Psoas muscle (tissue), 8 donors: ENCODE data around the gene SLC9A1. TPM values are rescaled to one million over a fixed set of nuclear protein-coding genes. Genes with fewer than 3 reads are reported as not detected.
A peak's percentile ranks its signal among the peaks of the same experiment; 100 is the strongest.

Source experiments
- ATAC-seq, 4 donors: fragments of 200-7000 bp; cut with Tn5 transposase; one replicate each; pipeline ENCODE4 v1.9.1; 2020; ENCODE audit warnings: moderate library complexity in 3 of 4, mild to moderate bottlenecking in 2 of 4
- DNase-seq, 2 donors: peaks; one replicate each; pipeline ENCODE4 v3.0.0-alpha.2; 2020
- H3K27ac ChIP-seq: fragments of 200-600 bp; one replicate; pipeline ENCODE4 v1.8.0; 2022
- H3K27me3 ChIP-seq, 3 donors: fragments of 200-600 bp in 1 of 3; one replicate each; pipeline versions ENCODE4 v1.6.1 to v1.8.0; 2013 to 2022; ENCODE audit warnings: low read length in 2 of 3, mild to moderate bottlenecking in 2 of 3, moderate library complexity in 1 of 3; ENCODE audit not compliant: insufficient read depth in 3 of 3
- H3K36me3 ChIP-seq, 2 donors: fragments of 200-600 bp in 1 of 2; one replicate each; pipeline versions ENCODE4 v1.6.1 to v1.8.0; 2013 to 2022; ENCODE audit warnings: low read depth in 1 of 2, mild to moderate bottlenecking in 1 of 2, moderate library complexity in 1 of 2; ENCODE audit not compliant: insufficient read depth in 1 of 2
- H3K4me1 ChIP-seq: fragments of 200-600 bp; one replicate; pipeline ENCODE4 v1.8.0; 2022
- H3K4me3 ChIP-seq: fragments of 200-600 bp; one replicate; pipeline ENCODE4 v1.8.0; 2022; ENCODE audit warnings: mild to moderate bottlenecking
- H3K9me3 ChIP-seq: fragments of 200-600 bp; one replicate; pipeline ENCODE4 v1.8.0; 2022
- WGBS, 3 donors: extraction: QIAGEN DNeasy Blood & Tissue Kit; methylation state at CpG; one replicate each; pipeline versions ENCODE4 v1.1.6 to v1.1.7; 2013; 5-methylcytosine and 5-hydroxymethylcytosine counted together
- intact Hi-C, 2 donors: fragments of 100-400 bp; cut with DNase I; formaldehyde crosslinking; loops; one replicate each; pipeline versions ENCODE4 v1.11.0 to v1.14.2; 2022
- polyA plus RNA-seq, 3 donors: library from polyadenylated mRNA; stranded (reverse); fragments of 200-250 nt; gene quantifications; one replicate each; pipeline ENCODE4 v1.2.3, GENCODE V29; 2013
- total RNA-seq, 4 donors: library from RNA; stranded (reverse); fragmentation: NEBNext Ultra II Directional in 2 of 4; extraction: Animal tissue kit (Norgen Biotek cat#: 25700) in 2 of 4; gene quantifications; one replicate each; pipeline versions ENCODE4 v1.2.1 to v1.2.4, GENCODE V29; 2021 to 2023
- TF ChIP-seq, protein P1 (sequence below): fragments of 200-600 bp; IDR thresholded peaks from one replicate; pipeline ENCODE4 v1.8.0; 2022; ENCODE audit warnings: antibody characterized with exemption
- donor health status: healthy with polysubstance abuse.
- donor health status: DM: no; HTN: no; CAD: no; lungs with moderate emphysema.
- donor health status: Bipolar disorder and iron deficiency.
- donor health status: healthy.
- donor health status: DM: yes; HTN: yes; CAD: no.
- donor health status: DM: no; HTN: no; CAD: no.
- donor health status: DM: no; HTN: no; CAD: no.
- donor health status: DM: yes; HTN: yes; CAD: no.

Gene SLC9A1
- total and polyA plus RNA-seq, 7 donors, result 2.3 to 17.0 (median 5.9) TPM

- no peaks in the 10 kb centered on the region for H3K27me3 ChIP-seq
- DNase-seq, result no peak
- no peaks in the 10 kb centered on the region for H3K4me1 ChIP-seq
- H3K4me3 ChIP-seq, result no peak overlapping the region
- intact Hi-C loops, result loop anchor here (10.0 kb wide), 2 partner anchors 90 to 280 kb away; partner anchors contain the start of gene CD164L2 (in 1 of the 2)
- no peak overlapping the region for H3K27ac ChIP-seq
- 95 to 100% (median 96%) methylated on average over 2 of the region's 2 CpGs for WGBS, 3 donors
- no peaks in the 10 kb centered on the region for H3K9me3 ChIP-seq
- H3K36me3 ChIP-seq, result peaks cover 0 to 30% of the 10 kb centered on the region in 2 donors
- TF ChIP-seq, protein P1, sequence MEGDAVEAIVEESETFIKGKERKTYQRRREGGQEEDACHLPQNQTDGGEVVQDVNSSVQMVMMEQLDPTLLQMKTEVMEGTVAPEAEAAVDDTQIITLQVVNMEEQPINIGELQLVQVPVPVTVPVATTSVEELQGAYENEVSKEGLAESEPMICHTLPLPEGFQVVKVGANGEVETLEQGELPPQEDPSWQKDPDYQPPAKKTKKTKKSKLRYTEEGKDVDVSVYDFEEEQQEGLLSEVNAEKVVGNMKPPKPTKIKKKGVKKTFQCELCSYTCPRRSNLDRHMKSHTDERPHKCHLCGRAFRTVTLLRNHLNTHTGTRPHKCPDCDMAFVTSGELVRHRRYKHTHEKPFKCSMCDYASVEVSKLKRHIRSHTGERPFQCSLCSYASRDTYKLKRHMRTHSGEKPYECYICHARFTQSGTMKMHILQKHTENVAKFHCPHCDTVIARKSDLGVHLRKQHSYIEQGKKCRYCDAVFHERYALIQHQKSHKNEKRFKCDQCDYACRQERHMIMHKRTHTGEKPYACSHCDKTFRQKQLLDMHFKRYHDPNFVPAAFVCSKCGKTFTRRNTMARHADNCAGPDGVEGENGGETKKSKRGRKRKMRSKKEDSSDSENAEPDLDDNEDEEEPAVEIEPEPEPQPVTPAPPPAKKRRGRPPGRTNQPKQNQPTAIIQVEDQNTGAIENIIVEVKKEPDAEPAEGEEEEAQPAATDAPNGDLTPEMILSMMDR, result no peak
- no peak for ATAC-seq
Observed at GRCh38 chr1:27105018-27105417, 49.9 kb downstream of the SLC9A1 start.

DNA sequence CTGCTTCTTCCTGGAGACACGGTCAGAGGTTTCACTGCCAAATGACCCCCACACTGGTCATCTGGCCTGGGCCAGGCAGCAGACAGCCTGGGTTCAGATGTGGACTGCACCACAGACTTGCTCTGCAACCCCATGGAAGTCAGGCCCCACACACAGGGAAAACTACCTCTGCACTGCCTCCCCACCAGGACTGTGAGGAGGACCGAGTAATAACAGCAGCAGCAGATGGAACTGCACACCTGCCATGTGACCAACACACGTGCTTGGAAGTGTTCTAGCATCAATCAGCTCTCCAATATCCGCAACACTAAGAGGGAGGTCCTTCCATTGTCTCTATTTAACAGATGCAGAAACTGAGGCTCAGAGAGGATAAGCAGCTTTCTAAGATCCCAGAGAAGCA is 51.4 kb downstream of the SLC9A1 start:
- WGBS, 3 donors, result 58 to 68% (median 58%) methylated on average over 4 of the region's 4 CpGs
- no peaks in the 10 kb centered on the region for H3K4me1 ChIP-seq
- peaks cover 0 to 24% of the 10 kb centered on the region in 2 donors for H3K36me3 ChIP-seq
- TF ChIP-seq, protein P1, result no peak
- DNase-seq (no peak), ATAC-seq (no peak)
- intact Hi-C loops, result loop anchor here (1.0 to 10.0 kb wide), 6 partner anchors 91 to 281 kb away; partner anchors contain the start of gene CD164L2 (in 1 of the 2)
- no peak overlapping the region for H3K27ac ChIP-seq
- no peaks in the 10 kb centered on the region for H3K27me3 ChIP-seq
- H3K9me3 ChIP-seq, result no peaks in the 10 kb centered on the region
- no peak overlapping the region for H3K4me3 ChIP-seq

DNA sequence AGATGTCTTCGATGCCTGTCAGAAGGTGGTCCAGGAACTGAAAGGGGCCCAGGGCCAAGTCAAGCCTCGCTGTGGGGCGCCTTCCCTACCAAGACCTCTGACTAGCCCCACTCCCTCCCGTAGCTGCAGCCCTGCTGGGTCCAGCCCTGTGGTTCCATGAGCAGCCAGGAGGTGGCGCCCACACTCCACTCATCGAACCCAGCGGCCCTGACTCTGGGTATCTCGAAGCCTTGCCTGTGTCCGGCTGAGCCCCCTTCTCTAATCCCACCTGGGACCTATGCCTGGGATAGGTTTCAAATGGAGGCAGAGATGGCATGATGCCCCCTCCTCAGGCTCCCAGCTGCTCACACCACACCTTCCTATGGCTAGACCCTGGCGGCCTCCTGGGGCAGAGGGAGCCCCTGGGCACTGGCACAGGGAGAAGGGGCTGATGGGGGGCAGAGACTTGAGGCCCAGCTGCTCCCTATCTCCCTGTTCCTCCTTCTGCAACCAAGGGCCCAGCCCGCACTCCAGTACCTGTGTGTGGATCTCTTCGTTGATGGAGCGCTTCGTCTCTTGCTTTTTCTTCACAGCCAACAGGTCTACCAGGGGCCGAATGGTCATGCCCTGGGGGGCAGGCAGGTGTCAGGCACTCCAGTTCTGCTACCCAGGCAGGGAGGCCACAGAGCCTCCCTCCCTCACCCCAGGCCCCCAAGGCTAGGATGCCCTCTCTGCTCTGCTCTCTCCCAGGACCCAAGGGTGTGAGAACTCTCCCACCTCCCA is 52.0 kb downstream of the SLC9A1 start:
- Histone ChIP-seq H3K36me3 (peaks cover 0 to 24% of the 10 kb centered on the region in 2 donors), H3K4me3 (no peak overlapping the region), H3K27ac (no peak overlapping the region), H3K9me3 (no peaks in the 10 kb centered on the region), H3K4me1 (no peaks in the 10 kb centered on the region), H3K27me3 (no peaks in the 10 kb centered on the region)
- 40 to 43% (median 43%) methylated on average over 15 of the region's 15 CpGs for WGBS, 3 donors
- intact Hi-C loops, result loop anchor here (1.0 to 10.0 kb wide), 6 partner anchors 92 to 282 kb away; partner anchors contain the start of gene CD164L2 (in 1 of the 2)
- DNase-seq, result peak; percentile 75 to 86
- TF ChIP-seq, protein P1, result peak; percentile 98
- peak; percentile 78 to 90 (median 86) for ATAC-seq

- WGBS, 3 donors, result 75 to 82% (median 78%) methylated on average over 17 of the region's 17 CpGs
- DNase-seq (no peak), ATAC-seq (peak in 1 of 4 donors; percentile 13)
- TF ChIP-seq, protein P1, result no peak
- H3K9me3 ChIP-seq, result no peaks in the 10 kb centered on the region
- H3K36me3 ChIP-seq, result peaks cover 0 to 24% of the 10 kb centered on the region in 2 donors
- intact Hi-C loops, result loop anchor here (2.0 to 10.0 kb wide), 4 partner anchors 93 to 283 kb away; partner anchors contain the start of gene CD164L2 (in 1 of the 2)
- no peaks in the 10 kb centered on the region for H3K4me1 ChIP-seq
- H3K27me3 ChIP-seq, result no peaks in the 10 kb centered on the region
- H3K4me3 ChIP-seq, result no peak overlapping the region
- no peak overlapping the region for H3K27ac ChIP-seq
Observed at GRCh38 chr1:27102134-27102706, 52.7 kb downstream of the SLC9A1 start.
